Stimulated activated CD8-positive, alpha-beta memory T cell treated with anti-CD3 and anti-CD28 coated beads, Interleukin-4, amount 100 ng/mL, for 4 hours (primary cell): ENCODE data around the gene RANBP9.

ENCODE experiments used
- DNase-seq, 2 donors: peaks; one replicate each; pipeline ENCODE4 v3.0.0-alpha.2; 2020; ENCODE audit warnings: low read depth in 2 of 2, low spot score in 1 of 2

Gene RANBP9

GRCh38 chr6:13679996-13680395, 31.6 kb downstream of the RANBP9 start:
- DNase-seq: no peak

DNA sequence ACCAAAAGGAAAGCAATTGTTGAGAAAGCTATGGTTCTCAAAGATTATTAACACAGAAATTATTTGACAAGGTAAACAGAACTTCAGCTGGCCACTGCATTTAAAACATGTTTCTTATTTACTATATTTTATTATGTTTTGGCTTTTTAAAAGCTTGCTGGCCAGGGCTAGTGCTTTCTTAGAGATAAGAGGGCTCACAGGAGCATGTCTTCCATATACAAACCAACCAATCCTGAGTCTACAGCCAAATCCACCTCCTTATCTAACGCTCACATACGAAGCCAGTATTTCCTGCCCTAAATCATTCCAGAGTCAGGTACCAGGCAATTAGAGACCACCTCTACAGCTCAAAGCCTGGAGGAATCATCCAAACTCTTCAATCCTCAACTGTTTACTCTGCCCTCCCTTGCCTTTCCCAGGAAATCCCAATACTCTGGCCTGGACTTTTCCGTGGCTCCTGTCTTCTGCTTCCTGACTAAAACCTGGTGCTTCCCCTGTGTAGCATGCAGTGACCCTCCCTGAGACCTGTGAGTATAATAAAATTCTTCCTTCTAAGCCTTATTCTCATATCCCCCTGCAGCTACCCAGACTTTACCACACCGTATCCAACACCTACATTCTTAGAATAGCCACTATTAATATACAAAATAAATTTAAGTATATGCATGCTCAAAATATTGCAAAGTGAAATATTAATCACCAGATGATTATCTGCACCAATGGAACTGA, 33.2 kb downstream of the RANBP9 start:
- DNase-seq: no peak

- no peak for DNase-seq
Measured at GRCh38 chr6:13677878-13678254, 33.8 kb downstream of the RANBP9 start.

DNA sequence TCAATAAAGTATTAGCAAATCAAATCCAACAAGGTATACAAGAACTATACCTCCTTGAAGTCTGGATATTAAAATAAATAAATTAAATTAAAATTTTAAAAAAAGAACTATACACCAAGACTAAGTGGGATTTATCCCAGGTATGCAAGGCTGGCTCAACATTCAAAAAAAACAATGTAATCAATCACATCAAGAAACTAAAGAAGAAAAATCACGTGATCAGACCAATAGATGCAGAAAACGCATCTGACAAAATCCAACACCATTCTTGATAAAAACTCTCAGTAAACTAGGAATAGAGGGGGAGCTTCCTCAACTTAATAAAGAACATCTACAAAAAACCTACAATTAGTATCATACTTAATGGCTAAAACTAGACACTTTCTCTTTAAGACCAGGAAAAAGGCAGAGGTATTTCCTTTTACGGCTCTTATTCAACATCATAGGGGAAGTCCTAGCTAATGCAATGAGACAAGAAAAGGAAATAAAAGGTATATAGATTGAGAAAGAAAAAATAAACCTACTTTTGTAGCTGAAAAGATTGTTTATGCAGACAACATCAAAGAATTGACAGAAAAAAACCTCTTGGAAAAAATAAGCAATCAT, 35.0 kb downstream of the RANBP9 start:
- DNase-seq: no peak

- no peak for DNase-seq
Measured at GRCh38 chr6:13674533-13675190, 37.0 kb downstream of the RANBP9 start.

DNA sequence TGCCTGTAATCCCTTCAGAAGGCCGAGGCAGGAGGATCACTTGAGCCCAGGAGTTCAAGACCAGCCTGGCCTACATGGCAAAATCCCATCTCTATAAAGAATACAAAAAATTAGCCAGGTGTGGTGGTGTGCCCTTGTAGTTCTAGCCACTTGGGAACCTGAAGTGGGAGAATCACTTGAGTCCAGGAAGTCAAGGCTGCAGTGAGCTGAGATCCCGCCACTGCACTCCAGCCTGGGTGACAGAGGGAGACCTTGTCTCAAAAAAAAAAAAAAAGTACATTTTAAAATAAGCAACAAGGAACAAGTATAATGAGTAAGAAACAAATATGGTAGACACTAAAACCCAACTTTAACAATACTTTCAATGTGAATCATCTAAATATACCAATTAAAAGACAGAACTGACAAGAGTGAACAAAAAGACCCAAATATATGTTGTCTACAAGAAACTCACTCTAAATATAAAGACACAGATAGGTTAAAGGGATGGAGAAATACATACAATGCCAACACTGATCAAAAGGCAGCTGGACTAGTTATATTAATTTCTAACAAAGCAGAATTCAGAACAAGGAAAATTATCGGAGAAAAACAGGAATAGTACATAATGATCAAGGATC, 37.7 kb downstream of the RANBP9 start:
- DNase-seq: no peak

GRCh38 chr6:13673368-13673767, 38.3 kb downstream of the RANBP9 start:
- no peak for DNase-seq

DNA sequence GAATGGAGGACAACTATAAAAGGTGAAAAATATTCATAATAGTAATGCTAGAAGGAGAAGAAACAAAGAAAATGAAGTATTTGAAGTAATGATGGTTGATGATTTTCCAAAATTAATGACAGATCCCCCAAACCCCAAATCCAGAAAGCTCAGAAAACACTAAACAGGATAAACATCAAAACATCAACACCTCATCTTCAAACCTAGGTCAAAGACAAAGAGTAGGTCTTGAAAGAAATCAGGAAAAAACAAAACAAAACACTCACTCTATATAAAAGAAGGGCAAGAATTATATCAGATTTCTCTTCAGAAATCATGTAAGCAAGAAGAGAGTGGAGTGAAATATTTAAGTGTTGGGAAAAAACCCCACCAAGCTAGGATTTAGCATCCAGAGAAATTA, 38.7 kb downstream of the RANBP9 start:
- no peak for DNase-seq

GRCh38 chr6:13671548-13672127, 40.0 kb downstream of the RANBP9 start:
- no peak for DNase-seq

- DNase-seq: no peak
Measured at GRCh38 chr6:13669476-13669875, 42.2 kb downstream of the RANBP9 start.

DNA sequence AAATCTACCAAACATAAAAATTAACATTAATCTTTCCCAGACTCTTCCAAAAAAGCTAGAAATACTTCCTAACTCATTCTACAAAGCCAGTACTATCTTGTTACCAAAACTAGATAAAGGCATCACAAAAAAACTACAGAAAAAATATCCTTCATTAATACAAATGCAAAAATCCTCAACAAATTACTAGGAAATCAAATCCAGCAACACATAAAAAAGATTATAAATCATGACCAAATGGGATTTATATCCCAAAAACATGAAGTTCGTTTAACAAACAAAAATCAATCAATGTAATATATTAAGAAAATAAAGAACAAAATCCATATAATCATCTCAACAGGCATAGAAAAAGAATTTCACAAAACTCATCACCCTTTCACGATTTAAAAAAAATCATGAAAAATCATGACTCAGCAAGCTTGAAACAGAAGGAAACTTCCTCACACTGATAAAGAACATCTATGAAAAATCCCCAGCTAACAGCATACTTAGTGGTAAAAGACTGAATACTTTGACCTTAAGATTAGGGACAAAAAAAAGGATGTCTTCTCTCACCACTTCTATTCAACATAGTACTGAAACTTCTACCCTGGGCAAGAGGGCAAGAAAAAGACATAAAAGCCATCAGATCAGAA, 43.2 kb downstream of the RANBP9 start:
- no peak for DNase-seq

- no peak for DNase-seq
Measured at GRCh38 chr6:13667655-13668054, 44.0 kb downstream of the RANBP9 start.

GRCh38 chr6:13666194-13667105, 45.2 kb downstream of the RANBP9 start:
- no peak for DNase-seq

- DNase-seq: no peak
Measured at GRCh38 chr6:13664703-13665352, 46.8 kb downstream of the RANBP9 start.

DNA sequence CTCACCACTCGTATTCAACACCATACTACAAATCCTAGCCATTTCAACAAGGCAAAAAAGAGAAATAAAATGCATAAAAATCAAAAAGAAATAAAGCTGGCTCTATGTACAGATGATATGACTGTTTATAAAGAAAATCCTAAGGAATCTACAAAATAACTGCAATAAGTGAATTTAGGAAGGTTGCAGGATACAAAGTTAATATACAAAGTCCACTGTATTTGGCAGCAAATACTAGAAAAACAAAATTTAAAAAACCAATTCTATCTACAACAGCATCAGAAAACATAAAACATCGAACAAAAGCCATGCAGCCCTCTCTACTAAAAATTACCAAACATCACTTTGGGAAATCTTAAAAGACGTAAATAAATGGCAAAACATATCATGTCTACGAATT, 47.6 kb downstream of the RANBP9 start:
- DNase-seq: no peak

GRCh38 chr6:13662651-13663334, 48.8 kb downstream of the RANBP9 start:
- DNase-seq: no peak

DNA sequence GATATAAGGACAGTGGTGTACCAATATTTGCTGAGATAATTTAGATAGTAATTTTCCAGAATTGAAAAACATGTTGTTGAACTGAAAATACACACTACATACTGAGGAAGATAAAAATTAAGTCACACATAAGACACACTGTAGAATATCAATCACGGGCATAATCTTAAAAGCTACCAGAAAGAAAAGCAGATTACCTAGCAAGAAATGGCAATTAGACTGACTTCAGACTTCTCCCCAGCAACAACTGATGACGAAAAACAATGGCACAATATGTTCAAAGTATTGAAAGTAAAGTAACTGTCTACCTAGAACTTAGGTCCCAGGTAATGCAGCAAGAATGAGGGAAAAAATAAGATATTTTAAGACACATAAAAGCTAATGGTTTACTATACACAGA, 50.0 kb downstream of the RANBP9 start:
- no peak for DNase-seq

- no peak for DNase-seq
Measured at GRCh38 chr6:13660893-13661292, 50.7 kb downstream of the RANBP9 start.

GRCh38 chr6:13660273-13660672, 51.4 kb downstream of the RANBP9 start:
- no peak for DNase-seq
